Gastroesophageal sphincter (tissue), 3 donors: ENCODE measurements around the gene CFAP107.

Experiments
- CTCF ChIP-seq, 4 experiments: fragments of 200-600 bp in 2 of 4; fragments of 450-650 bp in 2 of 4; sonication (generic) in 1 of 4; IDR thresholded peaks; one replicate each; pipeline ENCODE4 v1.5.1; 2017 to 2019; ENCODE audit warnings: antibody characterized with exemption in 4 of 4, mild to moderate bottlenecking in 2 of 4, moderate library complexity in 2 of 4
- POLR2AphosphoS5 ChIP-seq: sonication (generic); formaldehyde crosslinking; IDR thresholded peaks from one replicate; pipeline ENCODE4 v1.6.1; 2017; ENCODE audit warnings: antibody characterized with exemption

GRCh38 chr1:12769031-12769430 is 23.0 kb downstream of the CFAP107 start:
- TF ChIP-seq CTCF (IDR thresholded peaks at IDR 0.05), result no peak
- no peak for TF ChIP-seq POLR2AphosphoS5
